ENCODE results near the gene SLC6A7. TPM values are rescaled to one million over a fixed set of nuclear protein-coding genes. Genes with fewer than 3 reads are reported as not detected.

SLC6A7 gene
- total RNA-seq, 2 donors from 2014 or later: not detected

- Mint-ChIP-seq H3K4me3 (no peak overlapping the region), H3K27ac (no peak overlapping the region), H3K9me3 (no peaks in the 10 kb centered on the region), H3K4me1 (peaks cover 57% of the 10 kb centered on the region), H3K27me3 (ENCODE audit: insufficient read depth) (no peaks in the 10 kb centered on the region), H3K36me3 (ENCODE audit: low read depth) (no peaks in the 10 kb centered on the region)
- no peak overlapping the region for H3K4me3 ChIP-seq (ENCODE audit: low read length)
- no peak for DNase-seq
- H3K4me1 ChIP-seq (ENCODE audit: control insufficient read depth, insufficient read depth, low read length): peaks cover 34% of the 10 kb centered on the region
- no peak for TF ChIP-seq CTCF (conservative IDR thresholded peaks at IDR 0.05)
- H3K27me3 ChIP-seq (ENCODE audit: control insufficient read depth, insufficient read depth, low read length, poor library complexity, severe bottlenecking): no peaks in the 10 kb centered on the region
- WGBS, 2 experiments (ENCODE audit: insufficient coverage in 1 of 2, insufficient read length in 1 of 2): 91 to 94% methylated on average over 7 to 14 of the region's 14 CpGs
- no peak overlapping the region for H3K9ac ChIP-seq (ENCODE audit: extremely low read depth, low read length, poor library complexity, severe bottlenecking)
- H3K36me3 ChIP-seq (ENCODE audit: control insufficient read depth, insufficient read depth, low read length): no peaks in the 10 kb centered on the region
- no peak overlapping the region for H3K27ac ChIP-seq (ENCODE audit: low read depth, low read length)
- no peaks in the 10 kb centered on the region for H3K9me3 ChIP-seq (ENCODE audit: control insufficient read depth, low read length)
Measured at GRCh38 chr5:150142185-150142958, 47.5 kb upstream of the SLC6A7 start.

GRCh38 chr5:150142959-150143349 is 46.9 kb upstream of the SLC6A7 start:
- Histone ChIP-seq H3K4me3 (ENCODE audit: low read length) (no peak overlapping the region), H3K27ac (ENCODE audit: low read depth, low read length) (no peak overlapping the region), H3K9ac (ENCODE audit: extremely low read depth, low read length, poor library complexity, severe bottlenecking) (no peak overlapping the region), H3K9me3 (ENCODE audit: control insufficient read depth, low read length) (no peaks in the 10 kb centered on the region), H3K36me3 (ENCODE audit: control insufficient read depth, insufficient read depth, low read length) (no peaks in the 10 kb centered on the region), H3K4me1 (ENCODE audit: control insufficient read depth, insufficient read depth, low read length) (peaks cover 30% of the 10 kb centered on the region), H3K27me3 (ENCODE audit: control insufficient read depth, insufficient read depth, low read length, poor library complexity, severe bottlenecking) (no peaks in the 10 kb centered on the region)
- H3K36me3 Mint-ChIP-seq (ENCODE audit: low read depth): no peaks in the 10 kb centered on the region
- TF ChIP-seq CTCF (conservative IDR thresholded peaks at IDR 0.05): no peak
- no peak overlapping the region for H3K27ac Mint-ChIP-seq
- no peaks in the 10 kb centered on the region for H3K27me3 Mint-ChIP-seq (ENCODE audit: insufficient read depth)
- H3K4me1 Mint-ChIP-seq: peaks cover 56% of the 10 kb centered on the region
- WGBS, 2 experiments (ENCODE audit: insufficient coverage in 1 of 2, insufficient read length in 1 of 2): 94% methylated on average over 4 of the region's 4 CpGs; no CpG with 5 or more reads in 1 of the 2 experiments
- no peak overlapping the region for H3K4me3 Mint-ChIP-seq
- DNase-seq: no peak
- H3K9me3 Mint-ChIP-seq: no peaks in the 10 kb centered on the region

- no peaks in the 10 kb centered on the region for H3K9me3 Mint-ChIP-seq
- DNase-seq: peak; percentile 57
- Histone ChIP-seq H3K4me1 (ENCODE audit: control insufficient read depth, insufficient read depth, low read length) (peaks cover 24% of the 10 kb centered on the region), H3K9me3 (ENCODE audit: control insufficient read depth, low read length) (no peaks in the 10 kb centered on the region), H3K36me3 (ENCODE audit: control insufficient read depth, insufficient read depth, low read length) (no peaks in the 10 kb centered on the region), H3K27ac (ENCODE audit: low read depth, low read length) (peak overlapping the region; percentile 51), H3K4me3 (ENCODE audit: low read length) (no peak overlapping the region), H3K27me3 (ENCODE audit: control insufficient read depth, insufficient read depth, low read length, poor library complexity, severe bottlenecking) (no peaks in the 10 kb centered on the region), H3K9ac (ENCODE audit: extremely low read depth, low read length, poor library complexity, severe bottlenecking) (no peak overlapping the region)
- WGBS, 2 experiments (ENCODE audit: insufficient coverage in 1 of 2, insufficient read length in 1 of 2): 81 to 82% methylated on average over 7 to 20 of the region's 20 CpGs
- no peaks in the 10 kb centered on the region for H3K27me3 Mint-ChIP-seq (ENCODE audit: insufficient read depth)
- no peak overlapping the region for H3K4me3 Mint-ChIP-seq
- H3K4me1 Mint-ChIP-seq: peaks cover 50% of the 10 kb centered on the region
- H3K36me3 Mint-ChIP-seq (ENCODE audit: low read depth): no peaks in the 10 kb centered on the region
- H3K27ac Mint-ChIP-seq: peak overlapping the region; percentile 42
- TF ChIP-seq CTCF (conservative IDR thresholded peaks at IDR 0.05): no peak
Measured at GRCh38 chr5:150143350-150144245, 46.3 kb upstream of the SLC6A7 start.

Measured in endodermal cell (in vitro differentiated cells).